Stimulated activated CD8-positive, alpha-beta memory T cell treated with anti-CD3 and anti-CD28 coated beads, Interleukin-15, amount 100 ng/mL, for 1 hour (primary cell): Measurements from ENCODE around the gene DENND6A.

ENCODE experiments used
- DNase-seq: peaks from one replicate; pipeline ENCODE4 v3.0.0-alpha.2; 2020; ENCODE audit warnings: low read depth

Gene DENND6A

DNA sequence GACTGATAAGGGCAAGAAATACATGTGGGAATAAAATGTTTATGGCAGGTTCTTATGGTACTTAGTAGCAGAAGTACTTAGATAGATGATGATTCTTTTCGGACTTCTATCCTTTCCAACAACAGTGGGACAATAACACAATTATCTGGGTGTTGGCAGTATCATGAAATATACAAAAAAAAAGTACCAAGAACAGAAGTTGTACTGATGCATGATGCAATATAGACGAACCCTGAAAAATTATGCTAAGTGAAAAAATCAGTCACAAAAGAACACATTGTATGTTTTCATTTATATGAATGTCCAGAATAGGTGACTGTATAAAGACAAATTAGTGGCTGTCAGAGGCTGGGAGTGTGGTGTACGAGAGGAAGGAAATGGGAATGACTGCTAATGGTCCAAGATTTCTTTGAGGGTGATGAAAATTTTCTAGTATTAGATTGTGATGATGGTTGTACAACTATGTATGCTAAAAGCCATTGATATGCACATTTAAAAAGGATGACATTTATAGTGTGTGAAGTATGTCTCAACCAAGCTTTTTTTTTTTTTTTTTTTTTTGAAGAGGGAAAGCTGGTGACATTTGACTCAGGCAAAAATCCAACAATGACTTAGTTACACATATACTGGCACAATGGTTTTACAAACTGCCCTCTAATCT is 116.8 kb downstream of the DENND6A start:
- no peak for DNase-seq
